ENCODE measurements around the gene SMYD3. TPM values are rescaled to one million over a fixed set of nuclear protein-coding genes. Genes with fewer than 3 reads are reported as not detected.

Gene SMYD3
- total and polyA plus RNA-seq, 2 donors (not counting 3 experiments of a cell fraction or from before 2014, with no cell fraction given) = 16.0 to 32.1 TPM

DNA sequence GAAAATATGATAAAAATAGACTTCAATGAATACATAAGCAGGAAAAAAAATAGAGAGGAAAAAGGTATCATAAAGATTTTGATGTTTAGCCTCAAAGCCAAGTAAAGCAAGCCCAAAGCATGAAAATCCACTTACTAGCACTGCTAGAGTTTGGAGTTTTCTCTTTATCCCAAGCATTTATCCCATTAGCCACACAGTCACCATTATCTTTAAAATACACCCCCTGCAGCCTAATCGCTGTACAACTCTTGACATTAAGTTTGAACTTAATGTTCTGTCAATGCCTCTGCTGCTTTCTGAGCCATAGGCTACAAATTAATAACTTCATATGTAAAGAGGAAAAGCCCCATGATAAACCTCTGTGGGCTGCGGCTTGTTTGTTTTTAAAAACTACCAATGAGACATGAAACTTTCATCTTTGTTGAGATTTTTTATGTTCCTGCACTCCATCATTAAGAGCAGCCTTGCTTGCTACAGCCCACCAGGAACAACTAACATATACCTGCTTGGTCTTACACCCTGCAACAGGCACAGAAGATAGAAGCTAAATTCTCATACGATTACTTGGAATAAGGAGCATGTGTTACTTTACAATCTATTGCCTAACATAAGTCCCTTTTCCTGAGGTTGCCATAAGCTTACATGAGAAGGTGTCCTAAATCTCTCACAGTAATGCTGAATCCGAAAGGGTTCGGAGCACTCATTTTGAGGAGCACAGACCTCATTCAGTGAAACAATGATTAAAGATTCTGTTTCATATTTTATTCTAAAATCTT lies 202.4 kb downstream of the SMYD3 start:
- intact Hi-C loops (cut with micrococcal nuclease) = loop anchor here (2.0 kb wide), 1 partner anchor 60 kb away; no protein-coding TSS in a partner anchor
- H3K79me2 ChIP-seq (ENCODE audit: control insufficient read depth, insufficient read depth, low read length) = no peaks in the 10 kb centered on the region
- H3K4me1 ChIP-seq (ENCODE audit: control insufficient read depth, extremely low read depth, insufficient read depth, low read length) = peaks cover 11% of the 10 kb centered on the region
- no peak overlapping the region for H3K27ac ChIP-seq (ENCODE audit: insufficient read depth, low read depth, low read length)
- dilution Hi-C loops (cut with MboI; ENCODE audit: extremely low pct_ligation_motif_present, low sequenced_read_pairs) = no loop called here
- ChIA-PET POLR2A (no interaction called here), CTCF (interaction anchor here (1.3 to 1.5 kb wide), 3 partner anchors 8 to 41 kb away, joined by 3 to 5 read pairs (median 3); no protein-coding TSS in a partner anchor)
- H2AFZ ChIP-seq (ENCODE audit: low read depth, low read length) = no peak overlapping the region
- H3K9me3 ChIP-seq (replicated peaks; ENCODE audit: control insufficient read depth, insufficient read depth, low read length) = no peaks in the 10 kb centered on the region
- H3K4me2 ChIP-seq (ENCODE audit: insufficient read depth, low read length) = no peak overlapping the region
- no peaks in the 10 kb centered on the region for H3K27me3 ChIP-seq (ENCODE audit: control insufficient read depth in 2 of 2, insufficient read depth in 2 of 2, low read length in 2 of 2)
- H3K36me3 ChIP-seq (ENCODE audit: control insufficient read depth in 2 of 2, extremely low read depth in 1 of 2, insufficient read depth in 2 of 2, low read length in 2 of 2) = no peaks in the 10 kb centered on the region
- DNase-seq (ENCODE audit: low read depth, low spot score) (no peak), FAIRE-seq (no peak)
- H3K4me3 ChIP-seq (replicated peaks in 1 of 3; ENCODE audit: insufficient read depth in 1 of 3, low read depth in 1 of 3, low read length in 3 of 3) = no peak overlapping the region
- H3K9ac ChIP-seq (replicated peaks; ENCODE audit: extremely low read depth, insufficient read depth, low read length) = no peak overlapping the region
- TF ChIP-seq, protein P1, sequence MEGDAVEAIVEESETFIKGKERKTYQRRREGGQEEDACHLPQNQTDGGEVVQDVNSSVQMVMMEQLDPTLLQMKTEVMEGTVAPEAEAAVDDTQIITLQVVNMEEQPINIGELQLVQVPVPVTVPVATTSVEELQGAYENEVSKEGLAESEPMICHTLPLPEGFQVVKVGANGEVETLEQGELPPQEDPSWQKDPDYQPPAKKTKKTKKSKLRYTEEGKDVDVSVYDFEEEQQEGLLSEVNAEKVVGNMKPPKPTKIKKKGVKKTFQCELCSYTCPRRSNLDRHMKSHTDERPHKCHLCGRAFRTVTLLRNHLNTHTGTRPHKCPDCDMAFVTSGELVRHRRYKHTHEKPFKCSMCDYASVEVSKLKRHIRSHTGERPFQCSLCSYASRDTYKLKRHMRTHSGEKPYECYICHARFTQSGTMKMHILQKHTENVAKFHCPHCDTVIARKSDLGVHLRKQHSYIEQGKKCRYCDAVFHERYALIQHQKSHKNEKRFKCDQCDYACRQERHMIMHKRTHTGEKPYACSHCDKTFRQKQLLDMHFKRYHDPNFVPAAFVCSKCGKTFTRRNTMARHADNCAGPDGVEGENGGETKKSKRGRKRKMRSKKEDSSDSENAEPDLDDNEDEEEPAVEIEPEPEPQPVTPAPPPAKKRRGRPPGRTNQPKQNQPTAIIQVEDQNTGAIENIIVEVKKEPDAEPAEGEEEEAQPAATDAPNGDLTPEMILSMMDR (IDR thresholded peaks at IDR 0.05; ENCODE audit: extremely low read depth in 1 of 2, insufficient read depth in 1 of 2, low read depth in 1 of 2, low read length in 2 of 2) = no peak
- TF ChIP-seq MYC (IDR thresholded peaks at IDR 0.05; ENCODE audit: low read depth, low read length) (no peak), POLR2AphosphoS5 (IDR thresholded peaks at IDR 0.05; ENCODE audit: insufficient read depth, low read depth, low read length) (no peak), EZH2 (IDR thresholded peaks at IDR 0.05; ENCODE audit: borderline replicate concordance, low read depth, low read length, severe bottlenecking) (no peak), FOS (IDR thresholded peaks at IDR 0.05; ENCODE audit: borderline replicate concordance, insufficient read depth, low read length) (no peak), POLR2A (IDR thresholded peaks at IDR 0.05; ENCODE audit: low read depth, low read length) (no peak), JUN (IDR thresholded peaks at IDR 0.05; ENCODE audit: borderline replicate concordance, insufficient read depth, insufficient read length, low read depth) (no peak), GATA2 (IDR thresholded peaks at IDR 0.05; ENCODE audit: insufficient read depth, insufficient read length, low read depth, low read length) (no peak)
- TF ChIP-seq, protein P2, sequence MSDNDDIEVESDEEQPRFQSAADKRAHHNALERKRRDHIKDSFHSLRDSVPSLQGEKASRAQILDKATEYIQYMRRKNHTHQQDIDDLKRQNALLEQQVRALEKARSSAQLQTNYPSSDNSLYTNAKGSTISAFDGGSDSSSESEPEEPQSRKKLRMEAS (IDR thresholded peaks at IDR 0.05; ENCODE audit: insufficient read depth, insufficient read length) = no peak
- H4K20me1 ChIP-seq (replicated peaks; ENCODE audit: control insufficient read depth, extremely low read depth, insufficient read depth, low read length) = no peaks in the 10 kb centered on the region
- no TSS peak for BruUV-seq (replicated peaks)
- H3K9me1 ChIP-seq (replicated peaks; ENCODE audit: control insufficient read depth, extremely low read depth, insufficient read depth, low read length) = no peaks in the 10 kb centered on the region
